Left colon (tissue), 2 donors: Measurements from ENCODE around the gene IFNA13. TPM values are rescaled to one million over a fixed set of nuclear protein-coding genes. Genes with fewer than 3 reads are reported as not detected.
"Not testable (repeated sequence)": the region's sequence is repeated elsewhere in the genome, so short reads cannot be mapped to it uniquely, and the experiment has no call there.

Experiments
- ATAC-seq: fragments of 200-7000 bp; cut with Tn5 transposase; one replicate; pipeline ENCODE4 v1.9.1; 2020; ENCODE audit warnings: mild to moderate bottlenecking, moderate library complexity
- DNase-seq, 2 donors: peaks; one replicate each; pipeline ENCODE4 v3.0.0-alpha.2; 2020
- intact Hi-C, 2 donors: fragments of 100-400 bp; cut with DNase I in 1 of 2; cut with micrococcal nuclease in 1 of 2; formaldehyde crosslinking; loops; one replicate each; pipeline versions ENCODE4 v1.11.2 to v1.14.0; 2022; cut with DNase I, micrococcal nuclease
- total RNA-seq, 2 donors: library from RNA; stranded (reverse); fragmentation: NEBNext Ultra II Directional; extraction: Animal tissue kit (Norgen Biotek cat#: 25700); gene quantifications; one replicate each; pipeline ENCODE4 v1.2.1, GENCODE V29; 2021
- donor health status: DM: no; HTN: no; CAD: no.
- donor health status: DM: yes; HTN: yes; CAD: no.

IFNA13 gene
- total RNA-seq, 2 donors from 2014 or later = not detected

DNA sequence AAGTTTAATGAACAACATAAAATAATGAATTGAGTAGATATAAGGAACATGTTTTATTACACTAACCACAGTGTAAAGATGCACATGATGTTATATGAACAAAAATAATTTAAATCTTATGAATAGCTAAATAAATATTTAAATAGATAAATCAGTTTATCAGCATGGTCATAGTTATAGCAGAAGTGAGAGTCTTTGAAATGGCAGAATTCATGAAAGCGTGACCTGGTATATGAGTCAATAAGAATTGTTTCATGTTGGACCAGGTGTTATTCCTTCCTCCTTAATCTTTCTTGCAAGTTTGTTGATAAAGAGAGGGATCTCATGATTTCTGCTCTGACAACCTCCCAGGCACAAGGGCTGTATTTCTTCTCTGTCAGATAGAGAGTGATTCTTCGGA, 688 bp downstream of the IFNA13 start:
- ATAC-seq, DNase-seq, intact Hi-C loops: not testable (repeated sequence)

DNA sequence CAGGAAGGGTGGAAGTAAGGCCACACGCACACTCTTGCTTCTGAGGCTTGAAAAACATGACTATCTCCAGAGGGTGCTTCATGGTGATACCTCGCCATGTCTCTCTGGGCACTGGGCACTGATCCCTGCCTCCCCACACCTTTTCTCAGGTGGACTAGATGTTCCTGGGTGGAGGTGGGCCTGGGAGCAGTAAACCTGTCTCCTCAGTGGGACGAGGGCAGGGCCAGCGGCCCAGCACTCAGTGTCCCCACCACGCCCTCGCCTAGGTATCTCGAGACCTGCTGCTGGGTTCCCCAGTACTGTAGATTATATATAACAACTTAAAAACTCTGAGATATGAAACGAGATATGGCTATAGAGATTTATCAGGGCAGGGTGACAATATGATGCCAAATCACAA, 5.6 kb downstream of the IFNA13 start:
- DNase-seq (no peak), ATAC-seq (no peak)
- intact Hi-C loops = no loop called here

DNA sequence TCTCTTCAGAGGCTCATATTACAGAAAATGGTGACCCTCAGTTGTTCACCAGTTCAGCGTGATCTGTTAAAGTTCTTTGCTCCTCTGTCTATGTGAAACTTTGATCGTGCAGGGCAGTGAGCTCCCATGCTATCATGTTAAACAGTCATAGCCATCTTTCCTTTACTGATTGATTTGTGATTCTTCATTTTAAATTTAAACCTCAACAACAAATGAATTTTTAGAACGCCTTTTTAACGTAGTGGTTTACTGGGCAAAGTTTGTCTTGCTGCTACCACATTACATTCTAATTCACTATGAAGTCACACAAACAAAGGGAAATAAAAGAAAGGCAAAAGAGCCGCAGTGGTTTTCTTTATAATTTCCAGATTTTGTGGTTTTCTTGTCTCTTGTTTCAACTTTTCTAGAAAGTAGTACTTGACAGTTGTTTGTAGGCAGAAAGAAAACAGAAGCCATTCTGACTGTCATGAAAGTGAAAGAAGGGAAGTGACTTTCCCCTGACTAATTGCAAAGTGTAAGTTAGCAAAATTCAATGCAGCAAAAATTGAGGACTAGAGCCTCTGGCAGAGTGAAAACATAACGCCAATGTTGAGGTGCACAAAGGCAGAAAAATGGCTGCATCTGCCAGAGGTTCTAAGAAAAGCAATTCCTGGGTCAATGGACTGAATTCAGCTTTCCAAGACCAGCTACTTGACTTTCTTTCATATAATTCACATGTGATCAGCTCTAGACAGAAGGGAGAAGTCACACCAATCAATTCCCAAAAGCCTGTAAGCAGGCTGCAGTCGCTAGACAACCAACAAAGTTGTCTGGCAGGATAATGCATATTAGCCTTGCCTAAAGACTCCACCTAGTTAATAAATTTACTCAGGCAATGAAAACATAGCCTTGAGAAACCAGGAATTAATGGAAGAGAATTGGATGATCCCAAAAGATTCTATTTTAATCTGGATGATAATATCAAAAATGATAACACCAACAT, 10.1 kb downstream of the IFNA13 start:
- DNase-seq (no peak), ATAC-seq (no peak)
- intact Hi-C loops = no loop called here

DNA sequence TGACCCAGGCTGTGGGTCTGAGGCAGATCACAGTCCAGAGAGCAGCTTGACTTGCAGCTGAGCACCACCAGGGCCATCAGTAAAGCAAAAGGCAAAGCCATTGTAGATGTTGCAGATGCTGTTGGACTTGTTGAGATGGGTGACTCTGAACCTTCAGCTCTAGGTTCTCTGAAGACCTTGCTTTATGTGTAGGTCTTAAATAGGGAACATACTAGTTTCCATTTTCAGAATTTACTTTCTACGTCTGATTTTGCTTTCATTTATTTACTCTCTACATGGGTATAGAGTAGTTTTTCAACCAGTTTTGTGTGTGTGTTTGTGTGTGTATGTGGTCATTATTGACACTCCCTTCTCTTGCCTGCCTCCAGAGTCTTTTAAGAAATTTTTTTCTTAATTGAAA, 17.1 kb downstream of the IFNA13 start, which contains the start of gene IFNA6:
TSS of gene IFNA6 (minus strand) at position 101 of the 400 bp plus-strand sequence. CDS start at position 101, 0 bp downstream.
- no peak for ATAC-seq
- DNase-seq = no peak
- intact Hi-C loops = no loop called here

DNA sequence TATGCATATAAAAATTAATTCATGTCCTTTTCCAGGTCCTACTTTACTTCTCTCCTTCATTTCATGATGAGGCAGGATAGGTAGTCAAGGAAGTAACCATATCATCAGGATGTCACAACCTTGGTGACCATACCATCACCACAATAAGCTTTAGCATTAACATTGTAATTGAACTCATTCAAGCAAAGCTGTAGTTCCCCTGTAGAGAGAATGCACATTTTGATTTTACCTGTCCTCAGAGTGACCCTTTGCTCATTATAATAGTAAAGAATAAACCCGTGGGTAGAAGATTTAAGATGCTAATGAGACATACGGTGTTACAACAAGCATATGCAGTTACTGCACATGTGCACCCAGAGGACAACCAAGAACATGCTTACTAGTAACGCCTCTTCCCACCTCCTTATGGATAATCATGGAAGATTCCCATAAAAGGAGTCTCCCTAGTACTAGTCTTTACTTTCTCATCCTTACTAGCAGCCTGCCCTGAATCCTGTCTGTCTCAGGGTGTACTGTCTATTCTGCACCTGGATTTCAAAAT, 19.4 kb downstream of the IFNA13 start:
- intact Hi-C loops = no loop called here
- DNase-seq (no peak), ATAC-seq (no peak)

DNA sequence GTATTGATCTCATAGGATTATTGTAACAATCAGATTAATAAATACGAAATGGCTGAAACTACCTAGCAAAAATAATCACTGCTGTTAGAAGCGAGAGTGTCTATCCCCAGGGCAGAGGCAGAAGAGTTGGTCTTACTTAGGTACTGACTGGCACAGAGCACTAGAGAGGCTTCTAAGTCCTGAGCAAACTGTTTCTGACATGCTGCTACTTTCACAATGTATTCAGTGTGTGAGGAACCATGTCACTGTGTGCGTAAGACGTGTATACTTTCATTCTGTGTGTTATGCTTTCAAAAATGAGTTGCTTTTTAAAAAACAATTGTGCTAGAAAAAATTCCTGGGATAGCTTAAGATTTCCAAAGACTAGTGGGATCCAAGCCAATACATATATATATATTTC, 27.1 kb downstream of the IFNA13 start:
- DNase-seq (no peak), ATAC-seq (no peak)
- intact Hi-C loops = no loop called here

DNA sequence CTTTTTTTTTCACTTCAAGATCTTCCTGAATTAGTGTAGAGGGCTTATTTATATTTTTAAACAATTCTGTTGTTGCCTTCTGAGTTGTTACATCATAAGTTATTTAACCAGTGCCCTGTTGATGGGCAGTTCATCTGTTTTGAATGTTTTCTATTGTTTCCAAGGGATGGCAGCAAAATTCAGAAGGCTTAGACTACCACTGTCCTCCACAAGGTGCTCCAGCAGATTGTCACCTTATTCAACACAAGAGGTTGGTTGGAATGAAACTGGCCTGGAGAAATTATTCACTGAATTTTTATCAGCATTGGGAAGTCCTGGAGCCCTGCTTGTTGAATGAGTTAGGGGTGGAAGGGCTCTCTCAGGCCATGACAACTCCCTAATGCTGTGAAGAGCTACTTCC, 31.4 kb downstream of the IFNA13 start:
- ATAC-seq (no peak), DNase-seq (no peak)
- intact Hi-C loops = no loop called here

DNA sequence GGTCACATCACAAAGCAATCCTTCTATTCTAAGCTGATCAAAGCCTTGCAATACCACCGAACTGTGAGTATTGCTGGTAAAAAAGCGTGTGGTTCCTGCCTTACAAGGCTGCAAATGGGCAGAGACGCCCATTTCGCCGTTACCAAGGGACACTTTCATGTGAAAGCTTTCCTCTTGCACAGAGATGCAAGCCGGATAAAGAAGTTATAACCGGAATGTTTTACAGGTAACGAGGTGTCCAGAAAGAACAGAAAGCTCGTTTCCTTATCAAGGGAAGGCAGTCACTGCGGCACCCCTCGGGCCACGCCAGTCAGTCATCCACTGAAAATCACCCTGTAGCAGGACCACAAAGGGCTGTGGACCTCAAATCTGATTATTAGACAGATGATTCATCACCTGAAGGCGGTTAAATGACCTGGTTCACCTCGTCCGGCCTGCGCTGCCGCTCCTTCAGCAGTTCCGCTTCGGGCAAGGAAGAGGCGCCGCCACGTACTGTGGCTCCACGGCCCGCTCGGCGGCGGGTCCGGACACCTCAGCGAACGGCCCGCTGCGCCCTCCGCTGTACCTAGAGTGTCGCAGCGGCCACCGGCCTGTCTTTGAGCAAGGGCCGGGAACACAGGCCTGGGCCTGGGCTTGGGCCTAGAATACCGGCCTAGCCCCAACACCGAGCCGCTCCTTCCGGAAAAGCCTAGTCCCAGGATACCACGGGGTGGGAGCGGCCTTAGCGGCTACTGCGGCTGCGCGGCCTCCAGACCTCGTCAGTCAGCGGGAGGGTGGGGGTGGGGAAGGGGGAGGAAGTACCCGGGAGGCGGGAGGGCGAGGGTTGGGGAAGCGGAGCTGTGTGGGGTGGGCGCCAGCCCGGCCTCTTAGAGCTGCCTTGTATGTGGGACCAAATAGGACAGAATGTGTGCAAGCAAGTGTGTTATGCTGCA, 32.9 kb downstream of the IFNA13 start, which contains the start of gene KLHL9:
TSS of gene KLHL9 (minus strand) at position 704 of the 932 bp plus-strand sequence. CDS start at position 159, 545 bp downstream.
- DNase-seq = peak; percentile 94
- intact Hi-C loops = no loop called here
- ATAC-seq = peak; percentile 99

DNA sequence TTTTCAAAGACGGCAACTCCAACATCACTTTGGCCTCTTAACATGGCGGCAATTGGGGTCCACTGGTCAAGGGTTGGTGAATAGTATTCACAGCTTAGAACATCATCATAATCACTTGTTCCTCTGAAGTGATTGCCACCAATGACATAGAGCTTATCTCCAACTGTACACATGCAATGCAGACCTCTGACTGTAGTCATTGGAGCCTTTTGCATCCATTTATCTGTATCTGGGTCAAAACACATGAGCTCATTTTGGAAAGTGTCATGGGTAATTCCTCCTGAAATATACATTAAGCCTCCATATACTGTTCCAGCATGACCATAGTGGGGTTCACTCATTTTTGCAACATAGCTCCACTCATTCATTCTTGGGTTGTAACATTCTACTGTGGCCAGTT, 34.6 kb downstream of the IFNA13 start:
- no peak for ATAC-seq

DNA sequence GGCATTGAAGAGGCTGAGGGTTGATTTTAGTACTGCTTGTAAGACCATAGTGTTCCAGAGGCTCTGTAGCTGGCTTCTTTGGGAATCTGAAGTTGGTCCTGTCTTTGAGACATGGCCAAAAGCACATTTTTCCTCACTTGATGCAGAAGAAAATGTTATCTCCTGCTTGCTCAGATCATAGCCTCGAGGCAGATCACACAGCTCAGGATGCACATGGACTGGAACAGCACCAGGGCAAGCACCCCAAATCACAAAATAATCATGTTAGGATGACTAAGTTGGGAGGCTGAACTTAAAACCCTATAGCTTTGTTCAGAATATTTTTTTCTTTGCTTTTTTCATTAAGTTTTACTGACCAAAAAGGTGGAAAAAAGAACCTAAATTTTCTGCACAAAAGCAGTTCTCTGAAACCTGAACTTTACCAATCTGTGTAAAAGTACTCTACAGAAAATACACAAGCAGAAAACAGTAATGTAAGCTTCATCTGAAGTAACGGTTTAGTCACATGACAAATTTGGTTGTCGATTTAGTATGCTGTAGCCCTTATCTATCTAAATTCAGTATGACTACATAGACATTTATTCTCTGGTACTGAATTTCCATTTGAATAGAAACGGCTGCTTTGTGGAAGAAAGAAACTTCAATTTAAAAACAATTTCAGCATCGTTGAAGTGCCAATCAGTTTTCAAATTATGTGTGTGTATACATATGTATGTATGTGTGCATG, 36.0 kb downstream of the IFNA13 start:
- intact Hi-C loops = no loop called here
- no peak for DNase-seq
- ATAC-seq = no peak

More for the DNA sequence above, 34.6 kb downstream of the IFNA13 start:
- intact Hi-C loops = no loop called here
- DNase-seq = no peak

DNA sequence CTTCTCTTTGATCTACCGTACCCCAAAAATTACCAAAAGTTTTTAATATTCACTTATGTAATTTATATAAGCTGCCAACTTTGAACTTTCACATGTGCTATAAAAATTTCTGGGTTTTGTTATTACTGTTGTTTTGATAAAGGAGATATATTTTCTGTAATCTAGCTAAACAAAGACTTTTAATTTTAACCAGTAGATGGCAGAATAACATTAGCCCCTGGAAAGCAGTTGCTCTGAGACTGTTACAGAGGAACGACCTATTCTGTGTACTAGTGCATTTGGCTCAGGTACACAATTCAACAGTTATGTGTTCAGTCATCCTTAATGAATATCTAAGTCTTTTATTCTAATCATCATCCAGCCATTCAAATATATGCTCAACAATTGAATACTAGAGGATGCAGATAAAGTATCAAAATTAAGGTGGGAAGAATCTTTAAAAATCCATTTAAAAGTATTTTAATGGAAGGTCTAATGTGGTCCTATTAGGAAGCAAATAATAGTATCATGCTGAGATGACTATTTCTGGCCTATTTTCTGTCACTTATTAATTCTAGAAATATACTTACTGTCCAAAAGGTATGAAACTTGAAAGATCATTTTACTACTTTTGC, 41.2 kb downstream of the IFNA13 start:
- intact Hi-C loops = loop anchor here in 1 of 2 donors (2.0 to 10.0 kb wide), 2 partner anchors 70 to 128 kb away; no protein-coding TSS in a partner anchor
- peak; percentile 77 for ATAC-seq
- no peak for DNase-seq

DNA sequence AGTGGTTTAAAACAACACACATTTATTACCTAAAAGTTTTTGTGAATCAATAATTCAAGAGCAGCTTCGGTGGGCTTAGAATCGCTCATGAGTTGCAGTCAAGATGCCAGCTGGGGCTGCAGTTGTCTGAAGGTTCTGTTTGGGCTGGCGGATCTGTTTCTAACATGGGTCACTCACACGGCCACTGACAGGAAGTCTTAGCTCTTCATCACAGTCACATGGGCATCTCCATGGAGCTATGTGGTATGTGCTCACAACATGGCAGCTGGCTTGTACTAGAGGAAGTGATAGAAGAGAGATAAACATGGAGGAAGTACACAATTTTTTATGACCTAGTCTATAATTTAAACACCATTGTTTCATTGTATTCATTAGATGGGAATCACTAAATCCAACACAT, 43.8 kb downstream of the IFNA13 start:
- ATAC-seq (peak; percentile 30), DNase-seq (no peak)
- intact Hi-C loops = loop anchor here in 1 of 2 donors (10.0 kb wide), 1 partner anchor 131 kb away; no protein-coding TSS in a partner anchor

DNA sequence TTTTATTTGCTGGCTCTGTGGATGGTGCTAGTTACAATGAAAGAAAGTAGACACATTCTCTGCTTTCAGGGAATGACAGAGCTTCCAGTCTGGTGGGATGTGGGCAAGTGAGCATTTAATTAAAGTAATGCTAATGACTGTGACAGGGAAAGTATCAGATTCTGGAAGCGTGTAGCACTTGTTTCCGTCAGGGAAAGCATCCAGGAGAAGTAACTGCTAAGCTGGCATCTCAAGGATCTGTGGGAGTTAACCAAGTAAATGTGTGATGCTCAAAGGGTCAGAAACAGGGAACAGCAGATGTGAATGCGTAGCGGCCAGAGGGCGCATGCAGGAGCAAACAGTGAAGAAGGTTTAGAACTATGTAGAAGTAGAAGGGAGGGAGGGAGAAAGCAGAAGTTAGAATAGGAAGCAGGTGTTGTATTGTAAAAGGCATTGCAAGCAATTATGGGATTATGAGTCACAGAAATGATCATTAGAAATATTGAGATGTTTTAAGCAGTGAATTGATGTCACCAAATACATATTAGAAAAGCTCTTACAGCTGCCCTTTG, 44.9 kb downstream of the IFNA13 start:
- intact Hi-C loops = loop anchor here in 1 of 2 donors (10.0 kb wide), 1 partner anchor 132 kb away; no protein-coding TSS in a partner anchor

DNA sequence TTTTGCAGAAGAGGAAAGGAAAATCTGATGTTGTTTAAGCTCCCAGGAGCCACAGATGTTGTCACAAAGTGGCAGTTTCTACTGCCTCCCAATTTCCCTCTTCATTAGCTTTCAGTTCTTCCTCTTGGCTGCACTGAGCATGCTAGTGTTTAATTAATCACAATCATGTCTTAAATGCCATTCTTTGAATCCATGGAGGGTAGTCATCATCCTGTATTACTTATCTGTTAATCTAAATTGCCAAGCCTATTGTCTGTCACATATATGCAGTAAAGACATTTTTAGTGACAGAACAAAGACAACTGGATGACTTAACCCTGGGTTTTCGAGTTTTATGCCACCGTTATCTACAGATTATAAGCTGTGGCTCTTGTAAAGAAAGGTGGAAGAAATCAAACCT, 47.4 kb downstream of the IFNA13 start:
- intact Hi-C loops = loop anchor here in 1 of 2 donors (10.0 kb wide), 1 partner anchor 134 kb away; no protein-coding TSS in a partner anchor
- ATAC-seq (no peak), DNase-seq (no peak)

More for the DNA sequence above, 44.9 kb downstream of the IFNA13 start:
- no peak for DNase-seq
- no peak for ATAC-seq

DNA sequence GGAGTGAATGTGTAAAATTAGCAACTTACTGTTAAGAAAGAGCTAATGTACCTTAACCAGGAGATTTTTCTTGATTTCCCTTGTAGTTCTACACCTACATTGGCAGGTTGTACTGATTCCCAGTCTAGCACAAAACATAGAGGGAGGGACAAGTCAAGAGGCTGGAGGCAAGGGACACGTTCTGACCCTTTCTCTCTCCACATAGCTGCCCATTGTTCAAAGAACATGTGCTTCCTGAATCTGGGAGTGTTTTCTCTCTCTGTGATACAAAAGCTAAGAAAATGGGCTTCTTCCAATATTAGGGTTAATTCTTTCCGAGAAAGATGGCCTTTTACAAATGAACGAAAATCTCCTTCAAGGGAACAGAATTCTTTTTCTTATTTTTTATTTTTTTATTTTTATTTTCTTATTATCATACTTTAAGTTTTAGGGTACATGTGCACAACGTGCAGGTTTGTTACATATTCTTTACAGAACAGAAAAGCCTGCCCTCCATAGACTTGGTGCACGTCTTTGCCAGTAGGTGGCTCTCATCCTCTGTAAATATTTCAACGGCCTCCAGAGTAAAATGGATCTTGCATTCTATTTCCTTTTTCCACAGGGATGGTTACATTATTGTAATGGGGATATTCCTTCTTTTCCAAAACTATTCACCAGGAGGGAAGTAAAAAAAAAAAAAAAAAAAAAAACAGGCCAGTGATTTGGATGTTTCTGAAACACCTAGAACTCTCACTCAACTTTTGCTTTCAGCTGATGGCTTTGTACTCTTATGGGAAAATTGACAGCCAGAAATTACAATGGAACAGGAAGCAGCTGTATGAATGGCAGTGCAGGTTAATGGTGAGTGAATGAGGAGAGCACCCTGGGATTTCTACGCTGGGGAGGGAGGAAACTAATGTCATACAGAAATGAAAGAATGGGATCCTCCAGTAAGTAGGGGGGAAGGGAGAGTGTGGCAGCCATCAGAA, 49.6 kb downstream of the IFNA13 start:
- intact Hi-C loops = loop anchor here in 1 of 2 donors (5.0 kb wide), 1 partner anchor 469 kb away; no protein-coding TSS in a partner anchor
- peak in 1 of 2 donors; percentile 36 for DNase-seq
- peak; percentile 85 for ATAC-seq
